HG03108 (cell line): ENCODE data around the gene PRSS38.

Experiments used
- ATAC-seq: cut with Tn5 transposase; IDR thresholded peaks from one replicate; pipeline ENCODE4 v1.9.1; 2021; ENCODE audit warnings: moderate library complexity; ENCODE audit not compliant: unreplicated experiment

PRSS38 gene

DNA sequence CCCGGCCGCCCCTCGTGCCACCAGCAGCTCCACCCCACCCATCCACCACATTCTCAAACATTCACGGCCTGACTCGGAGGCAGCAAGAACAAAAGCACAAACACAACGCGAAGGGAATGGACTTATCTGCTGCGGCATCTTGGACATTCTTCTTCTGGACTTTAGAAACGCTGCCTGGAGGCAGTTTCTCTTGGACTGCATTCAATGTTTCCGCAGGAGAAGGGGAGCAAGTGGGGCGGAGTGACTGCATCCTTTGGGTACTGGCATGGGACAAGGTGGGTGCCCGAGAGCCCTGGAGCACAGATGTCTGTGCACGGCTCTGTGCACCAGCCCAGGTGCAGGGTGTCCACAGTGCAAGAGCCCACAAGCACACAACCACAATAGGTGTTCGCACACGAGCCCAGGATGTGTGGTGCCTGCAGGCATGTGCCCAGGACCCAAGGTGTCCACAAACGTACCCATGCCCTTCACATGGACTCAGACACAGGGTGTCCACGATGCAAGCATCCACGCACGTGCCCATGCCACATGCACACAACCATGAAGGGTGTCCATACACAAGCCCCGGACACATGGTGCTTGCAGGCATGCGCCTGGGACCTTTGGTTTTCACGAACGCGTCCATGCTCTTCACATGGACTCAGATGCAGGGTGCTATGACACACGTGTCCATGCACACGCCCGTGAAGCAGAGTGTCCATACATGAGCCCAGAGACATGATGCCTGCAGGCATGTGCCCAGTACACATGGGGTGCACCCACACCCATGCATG is 78.7 kb downstream of the PRSS38 start:
- no peak for ATAC-seq

DNA sequence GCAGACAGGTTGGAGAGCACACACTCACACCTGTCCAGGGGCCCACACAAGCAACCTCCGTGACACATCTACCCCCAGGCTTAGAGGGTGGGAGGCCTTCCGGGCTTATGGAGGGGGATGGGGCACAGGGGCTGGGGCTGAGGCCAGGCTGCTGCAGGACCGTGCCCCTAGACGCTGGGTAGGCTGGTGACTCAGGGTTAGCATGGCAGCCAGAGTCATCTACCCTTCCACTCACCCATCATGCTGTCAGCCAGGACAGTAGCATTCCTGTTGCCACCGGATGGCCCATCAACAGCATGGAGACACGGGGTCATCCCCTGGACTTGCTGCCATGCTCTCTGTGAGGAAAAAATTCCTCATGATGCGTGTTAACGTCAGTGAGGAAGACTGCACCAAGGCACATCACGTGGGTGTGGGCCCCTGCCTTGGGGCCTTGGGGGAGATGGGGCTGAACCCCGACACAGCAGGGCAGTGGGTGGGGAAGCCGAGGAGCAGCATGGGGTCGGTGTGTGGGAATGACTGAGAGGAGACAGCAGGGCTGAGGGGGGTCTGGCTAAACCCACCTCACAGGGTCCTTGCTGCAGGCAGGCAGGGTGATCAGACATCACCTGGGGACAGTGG is 79.5 kb downstream of the PRSS38 start:
- no peak for ATAC-seq
